NCI-H1417 (cell line): ENCODE data around the gene TESK2.
A peak's percentile ranks its signal among the peaks of the same experiment; 100 is the strongest.

Source experiments
- DNase-seq, 3 experiments: peaks; one replicate each; lab custom pipeline; 2025; lab: John Stamatoyannopoulos, UW

TESK2 gene

DNA sequence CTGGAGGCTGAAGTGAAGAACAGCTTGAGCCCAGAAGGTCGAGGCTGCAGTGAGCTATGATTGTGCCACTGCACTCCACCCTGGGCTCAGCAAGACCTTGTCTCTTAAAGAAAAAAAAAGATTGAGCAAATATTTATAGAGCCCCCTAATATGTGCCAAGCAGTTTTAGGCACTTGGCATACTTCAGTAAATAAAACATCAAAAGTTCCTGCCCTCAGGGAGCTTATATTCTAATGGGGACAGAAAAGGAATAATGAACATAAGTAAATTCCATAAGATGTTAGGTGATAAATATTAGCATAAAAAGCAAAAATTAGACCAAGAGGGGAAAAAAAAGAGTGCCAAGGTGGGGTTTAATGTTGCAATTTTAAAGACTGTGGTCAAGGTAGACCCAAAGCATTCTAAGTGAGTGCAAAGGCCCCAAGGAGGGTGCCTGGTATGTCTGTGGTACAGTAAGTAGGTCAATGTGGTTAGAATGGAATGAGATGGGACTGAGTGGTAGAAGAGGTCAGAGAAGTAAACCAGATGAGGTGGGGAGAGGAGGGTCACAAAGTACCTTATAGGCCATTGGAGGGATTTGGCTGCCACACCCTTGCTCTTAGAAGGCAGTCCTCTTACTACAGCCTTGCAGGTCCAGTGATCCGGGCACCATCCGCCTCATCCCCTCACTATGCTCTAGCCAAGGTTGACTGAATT lies 153.2 kb downstream of the TESK2 start:
- DNase-seq = no peak

- DNase-seq = no peak
Observed at GRCh38 chr1:45335855-45336324, 155.1 kb downstream of the TESK2 start.

GRCh38 chr1:45334308-45335245 lies 156.4 kb downstream of the TESK2 start:
- DNase-seq = no peak

DNA sequence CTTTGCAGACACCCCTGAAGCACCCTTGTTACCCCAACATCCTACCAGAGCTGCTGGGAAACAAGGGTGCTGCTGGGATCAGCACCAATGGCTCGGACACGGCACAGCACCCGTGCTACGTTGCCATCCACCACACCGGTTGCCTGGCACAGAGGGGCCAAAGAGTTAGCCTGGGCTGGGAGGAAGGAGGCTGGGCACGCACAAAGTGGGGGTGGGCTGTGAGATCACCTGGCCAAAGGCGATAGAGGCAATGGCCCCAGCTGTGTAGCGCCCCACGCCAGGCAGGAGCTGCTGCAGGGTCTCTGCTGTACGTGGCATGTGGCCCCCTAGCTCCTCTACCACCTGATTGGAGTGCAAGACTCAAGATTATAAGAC lies 158.6 kb downstream of the TESK2 start:
- DNase-seq = no peak

DNA sequence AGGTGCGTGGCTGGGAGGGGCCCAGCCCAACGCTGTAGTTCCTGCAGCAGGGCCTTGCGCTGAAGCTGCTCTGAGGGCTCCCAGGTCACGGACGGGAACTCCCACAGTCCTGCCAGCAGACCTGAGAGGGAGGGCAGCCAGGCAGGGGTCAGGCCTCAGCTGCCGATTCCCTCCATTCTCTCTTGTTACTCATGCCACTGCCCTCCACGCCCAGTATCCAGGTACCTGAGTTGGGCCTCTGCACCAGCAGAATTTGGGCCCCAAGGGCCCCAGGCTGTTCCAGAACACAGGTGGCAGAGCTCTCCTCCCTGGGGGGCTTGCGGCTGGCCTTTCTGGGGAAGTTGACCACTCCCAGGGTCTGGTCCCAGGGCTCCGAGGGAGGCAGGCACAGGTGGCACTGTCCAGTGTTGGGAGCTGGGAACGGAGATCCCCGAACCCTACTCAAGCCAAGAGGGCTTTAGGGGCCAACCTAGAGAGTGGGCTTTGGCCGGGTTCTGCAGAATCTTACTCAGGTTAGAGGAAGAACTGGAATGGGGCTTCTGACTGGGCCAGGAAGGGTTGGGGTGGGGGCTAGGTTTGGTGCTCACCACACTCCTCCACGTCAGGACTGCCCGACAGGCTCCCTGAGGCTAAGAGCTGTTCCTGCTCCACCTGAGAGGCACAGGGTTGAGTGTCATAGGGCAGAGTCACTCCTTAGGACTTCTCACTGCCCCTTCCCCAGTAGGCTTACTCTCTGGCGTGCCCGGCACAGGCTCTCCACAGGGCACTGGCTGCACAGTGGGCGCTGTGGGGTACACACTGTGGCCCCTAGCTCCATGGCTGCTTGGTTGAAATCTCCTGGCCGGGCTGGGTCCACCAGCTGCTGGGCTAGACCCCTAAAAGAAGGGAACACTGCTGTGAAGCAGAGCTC lies 159.3 kb downstream of the TESK2 start:
- DNase-seq = no peak

DNA sequence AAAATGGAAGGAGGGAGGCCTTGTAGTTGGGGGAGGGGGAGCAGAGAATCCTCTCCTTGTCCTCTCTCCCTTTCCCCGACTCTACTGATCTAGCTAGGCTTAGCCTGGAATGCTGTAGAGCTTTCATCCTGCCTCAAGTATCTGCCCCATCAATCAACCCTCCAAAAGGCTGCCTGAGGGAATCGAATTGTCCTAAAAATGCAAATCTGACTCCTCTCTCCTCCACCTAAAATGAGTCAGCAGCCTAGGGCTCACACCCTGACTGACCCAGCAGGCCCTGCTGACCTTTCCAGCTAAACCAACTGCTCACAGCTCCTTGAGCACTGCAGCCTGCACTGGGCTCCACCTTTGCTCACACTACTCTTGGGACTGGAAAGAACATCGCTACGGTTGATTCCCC lies 161.5 kb downstream of the TESK2 start:
- no peak for DNase-seq

DNA sequence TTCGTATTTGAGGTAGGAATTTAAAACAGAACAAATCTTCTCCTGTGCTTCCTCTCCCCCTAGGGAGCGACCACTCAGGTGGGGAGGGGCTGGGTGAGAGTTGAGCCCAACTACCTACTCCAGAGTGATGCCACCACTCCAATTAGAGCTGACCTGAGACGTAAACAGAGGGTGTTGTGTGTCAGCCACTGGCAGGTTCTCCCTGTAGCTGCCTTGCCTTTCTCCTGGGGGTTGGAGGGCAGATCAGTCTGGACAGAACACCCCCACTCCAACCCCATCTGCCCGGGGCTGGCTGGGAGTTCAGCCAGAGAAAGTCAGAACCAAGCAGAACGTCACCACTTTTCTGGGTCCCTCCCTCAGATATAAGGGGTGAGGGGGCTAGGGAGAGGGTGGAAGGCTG lies 162.3 kb downstream of the TESK2 start:
- DNase-seq = no peak

GRCh38 chr1:45327644-45328515 lies 163.1 kb downstream of the TESK2 start:
- no peak for DNase-seq

DNA sequence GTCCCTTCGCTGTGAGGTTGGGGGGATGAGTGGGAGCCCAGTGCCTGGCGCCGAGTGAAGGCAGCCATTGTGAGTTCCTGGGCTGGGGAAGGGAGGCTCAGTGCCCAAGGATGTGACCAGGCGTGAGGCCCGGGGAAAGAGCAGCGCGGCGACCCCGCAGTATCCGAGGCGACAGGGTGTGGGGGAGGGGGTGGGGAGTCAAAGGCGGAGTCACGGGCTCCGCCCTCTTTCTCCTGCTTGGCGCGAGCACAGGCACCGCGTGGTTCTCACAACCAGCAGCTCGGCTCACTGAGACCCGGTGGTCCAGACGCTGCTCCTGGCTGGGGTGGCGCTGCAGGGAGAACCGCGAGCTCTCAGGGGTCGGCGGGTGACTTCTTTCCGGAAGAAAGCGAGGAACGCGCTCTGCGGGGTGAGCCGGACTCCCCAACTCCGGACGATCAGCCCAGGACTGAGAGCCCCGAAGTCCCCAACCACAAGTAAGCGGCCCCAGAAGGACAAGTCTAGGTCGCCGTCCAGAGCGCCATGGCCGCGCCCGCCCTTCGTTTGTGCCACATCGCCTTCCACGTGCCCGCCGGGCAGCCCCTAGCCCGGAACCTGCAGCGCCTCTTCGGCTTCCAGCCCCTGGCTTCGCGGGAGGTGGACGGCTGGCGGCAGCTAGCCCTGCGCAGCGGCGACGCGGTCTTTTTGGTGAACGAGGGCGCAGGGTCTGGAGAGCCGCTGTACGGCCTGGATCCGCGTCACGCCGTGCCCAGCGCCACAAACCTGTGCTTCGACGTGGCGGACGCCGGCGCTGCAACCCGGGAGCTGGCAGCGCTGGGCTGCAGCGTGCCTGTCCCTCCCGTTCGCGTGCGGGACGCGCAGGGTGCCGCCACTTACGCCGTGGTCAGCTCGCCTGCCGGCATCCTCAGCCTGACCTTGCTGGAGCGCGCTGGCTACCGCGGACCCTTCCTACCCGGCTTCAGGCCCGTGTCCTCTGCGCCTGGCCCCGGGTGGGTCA lies 164.0 kb downstream of the TESK2 start, which contains the start of gene HPDL:
TSS of gene HPDL (plus strand) at position 269 of the 997 bp plus-strand sequence. CDS start at position 523, 254 bp downstream.
- peak in 1 of 3 experiments; percentile 53 for DNase-seq

DNA sequence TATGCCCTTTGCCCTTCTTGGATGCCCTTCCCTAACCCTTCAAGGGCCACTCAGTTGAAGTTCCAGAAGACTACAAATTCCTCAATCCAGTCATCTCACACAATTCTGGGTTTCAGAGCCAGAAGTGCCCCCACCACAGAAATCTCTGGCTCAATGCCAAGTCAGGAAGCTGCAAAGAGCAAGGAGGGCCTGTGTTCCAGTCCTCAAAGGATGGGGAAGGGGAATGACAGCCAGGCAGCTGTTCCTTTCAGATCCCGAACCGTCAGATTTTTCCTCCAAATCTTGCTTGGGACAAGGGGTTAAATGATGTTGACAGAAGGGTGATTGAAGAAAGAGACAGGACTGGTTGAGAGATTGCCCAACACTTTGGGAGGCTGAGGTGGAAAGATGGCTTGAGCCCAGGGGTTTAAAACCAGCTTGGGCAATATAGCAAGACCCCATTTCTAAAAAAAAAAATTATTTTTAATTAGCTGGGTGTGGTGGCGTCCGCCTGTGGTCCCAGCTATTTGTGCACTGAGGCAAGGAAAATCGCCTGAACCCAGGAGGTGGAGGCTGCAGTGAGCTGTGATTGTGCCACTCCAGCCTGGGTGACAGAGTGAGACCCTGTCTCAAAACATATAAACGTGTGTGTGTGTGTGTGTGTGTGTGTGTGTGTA lies 165.0 kb downstream of the TESK2 start:
- DNase-seq = peak in 1 of 3 experiments; percentile 10

- DNase-seq = no peak
Observed at GRCh38 chr1:45322486-45323040, 168.4 kb downstream of the TESK2 start.

DNA sequence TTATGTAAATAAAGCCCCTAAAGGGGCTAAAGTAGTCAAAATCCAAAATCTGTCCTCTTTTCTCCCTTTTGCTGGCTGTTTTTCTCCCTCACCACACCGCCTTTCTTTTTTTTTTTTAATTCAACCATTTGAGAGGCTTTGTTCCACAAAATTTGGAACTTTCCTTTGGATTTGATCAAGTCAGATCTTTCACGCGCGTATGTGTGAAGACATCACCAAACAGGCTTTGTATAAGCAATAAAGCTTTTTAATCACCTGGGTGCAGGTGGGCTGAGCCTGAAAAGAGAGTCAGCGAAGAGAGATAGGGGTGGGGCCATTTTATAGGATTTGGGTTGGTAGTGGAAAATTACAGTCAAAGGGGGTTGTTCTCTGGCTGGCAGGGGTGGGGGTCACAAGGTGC lies 169.5 kb downstream of the TESK2 start:
- DNase-seq = no peak

DNA sequence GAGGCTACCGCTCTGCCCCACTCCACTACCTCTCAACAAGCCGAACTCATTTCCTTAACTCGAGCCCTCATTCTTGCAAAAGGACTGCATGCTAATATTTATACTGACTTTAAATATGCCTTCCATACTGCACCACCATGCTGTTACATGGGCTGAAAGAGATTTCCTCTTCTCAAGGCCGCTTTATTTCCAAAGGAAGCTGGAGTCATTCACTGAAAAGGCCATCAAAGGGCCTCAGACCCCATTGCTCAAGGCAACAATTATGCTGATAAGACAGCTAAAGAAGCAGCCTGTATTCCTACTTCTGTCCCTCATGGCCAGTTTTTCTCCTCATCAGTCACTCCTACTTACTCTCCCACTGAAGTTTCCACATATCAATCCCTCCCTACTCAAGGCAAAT lies 171.2 kb downstream of the TESK2 start:
- DNase-seq = no peak

GRCh38 chr1:45317166-45317565 lies 173.8 kb downstream of the TESK2 start:
- DNase-seq = no peak

- DNase-seq = no peak
Observed at GRCh38 chr1:45314266-45314665, 176.7 kb downstream of the TESK2 start.

GRCh38 chr1:45306905-45307304 lies 184.1 kb downstream of the TESK2 start:
- DNase-seq = no peak

DNA sequence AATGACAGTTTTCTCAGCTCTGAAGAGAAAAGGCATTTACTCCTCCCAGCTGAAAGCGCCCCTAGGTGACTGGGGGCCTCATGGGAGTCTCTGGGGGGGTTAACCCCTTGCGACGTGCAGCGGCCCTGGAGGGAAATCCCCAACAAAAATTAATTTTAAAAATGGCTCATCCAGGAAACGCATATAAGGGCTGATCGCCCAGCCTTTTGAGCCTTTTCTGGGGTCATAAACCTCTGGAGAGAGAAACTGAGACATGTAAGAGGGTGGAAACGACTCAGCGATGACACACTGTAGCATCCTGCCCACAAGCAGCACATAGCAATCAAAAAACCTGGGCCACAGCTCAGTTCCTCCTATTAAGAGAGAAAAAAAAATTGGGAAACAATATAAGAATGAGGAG lies 184.6 kb downstream of the TESK2 start:
- DNase-seq = no peak

DNA sequence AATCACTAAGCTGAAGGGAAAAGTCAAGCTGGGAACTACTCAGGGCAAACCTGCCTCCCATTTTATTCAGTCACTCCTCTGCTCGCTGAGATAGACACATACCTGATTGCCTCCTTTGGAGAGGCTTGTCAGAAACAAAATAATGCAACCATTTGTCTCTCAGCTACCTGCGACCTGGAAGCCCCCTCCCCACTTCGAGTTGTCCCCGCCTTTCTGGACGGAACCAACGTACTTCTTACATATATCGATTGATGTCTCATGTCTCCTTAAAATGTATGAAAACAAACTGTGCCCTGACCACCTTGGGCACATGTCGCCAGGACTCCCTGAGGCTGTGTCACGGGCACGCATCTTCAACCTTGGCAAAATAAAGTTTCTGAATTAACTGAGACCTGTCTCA lies 185.7 kb downstream of the TESK2 start:
- no peak for DNase-seq
